Naive thymus-derived CD4-positive, alpha-beta T cell (primary cell): ENCODE results near the gene CTSV. TPM values are rescaled to one million over a fixed set of nuclear protein-coding genes. Genes with fewer than 3 reads are reported as not detected.
"Not testable (repeated sequence)": the region's sequence is repeated elsewhere in the genome, so short reads cannot be mapped to it uniquely, and the experiment has no call there.

ENCODE experiments used
- ATAC-seq: fragments of 150-1000 bp; cut with Tn5 transposase; 2 replicates; pipeline ENCODE4 v1.10.0; 2021; ENCODE audit warnings: mild to moderate bottlenecking, moderate library complexity
- CTCF ChIA-PET: fragments of 350-600 bp; sonication (Branson Sonifier 250); formaldehyde crosslinking; loops from one replicate; lab custom pipeline; 2021; ENCODE audit warnings: antibody characterized with exemption; lab: Charles Lee
- POLR2A ChIA-PET: fragments of 350-600 bp; sonication (Branson Sonifier 250); formaldehyde crosslinking; loops from one replicate; lab custom pipeline; 2021; ENCODE audit warnings: antibody characterized with exemption, inconsistent platforms; lab: Charles Lee
- DNase-seq, 9 donors: peaks; one replicate each; pipeline versions ENCODE4 v3.0.0 to v3.0.0-alpha.2; 2020 to 2022; ENCODE audit warnings: mixed read lengths in 1 of 9
- H3K27ac ChIP-seq: one replicate; pipeline ENCODE4 v1.7.0; 2013; ENCODE audit warnings: mild to moderate bottlenecking, low read depth, low read length, moderate library complexity
- H3K27me3 ChIP-seq, 2 donors: one replicate each; pipeline ENCODE4 v1.7.0; 2013; ENCODE audit warnings: low read length in 2 of 2, mild to moderate bottlenecking in 2 of 2, moderate library complexity in 2 of 2; ENCODE audit not compliant: control insufficient read depth in 2 of 2, insufficient read depth in 2 of 2
- H3K36me3 ChIP-seq, 3 experiments: 1 replicate in 2 of 3; 2 replicates in 1 of 3; pipeline ENCODE4 v1.7.0; 2013; ENCODE audit warnings: low read length in 3 of 3, mild to moderate bottlenecking in 3 of 3, moderate library complexity in 1 of 3; ENCODE audit not compliant: insufficient read depth in 3 of 3, control insufficient read depth in 2 of 3
- H3K4me1 ChIP-seq, 2 donors: one replicate each; pipeline ENCODE4 v1.7.0; 2013; ENCODE audit warnings: low read length in 2 of 2, mild to moderate bottlenecking in 2 of 2, moderate library complexity in 1 of 2; ENCODE audit not compliant: control insufficient read depth in 2 of 2, insufficient read depth in 2 of 2
- H3K4me3 ChIP-seq: 2 replicates; pipeline ENCODE4 v1.7.0; 2013; ENCODE audit warnings: mild to moderate bottlenecking, low read length
- H3K9me3 ChIP-seq, 3 experiments: 1 replicate in 2 of 3; 2 replicates in 1 of 3; pipeline ENCODE4 v1.7.0; 2013; ENCODE audit warnings: low read length in 3 of 3; ENCODE audit not compliant: control insufficient read depth in 2 of 3
- H3K27ac Mint-ChIP-seq, 9 donors: one replicate each; pipeline ENCODE4 v1.8.0; 2020 to 2022; ENCODE audit warnings: mixed read lengths in 9 of 9, mild to moderate bottlenecking in 8 of 9, moderate library complexity in 5 of 9, inconsistent platforms in 2 of 9
- H3K27me3 Mint-ChIP-seq, 5 donors: one replicate each; pipeline ENCODE4 v1.8.0; 2021 to 2022; ENCODE audit warnings: mixed read lengths in 5 of 5, mild to moderate bottlenecking in 1 of 5
- H3K36me3 Mint-ChIP-seq, 5 donors: one replicate each; pipeline ENCODE4 v1.8.0; 2020 to 2022; ENCODE audit warnings: mixed read lengths in 5 of 5, mild to moderate bottlenecking in 3 of 5, inconsistent platforms in 1 of 5
- H3K4me1 Mint-ChIP-seq, 7 donors: one replicate each; pipeline ENCODE4 v1.8.0; 2020 to 2022; ENCODE audit warnings: mixed read lengths in 7 of 7, mild to moderate bottlenecking in 3 of 7, inconsistent platforms in 1 of 7
- H3K4me3 Mint-ChIP-seq, 10 donors: one replicate each; pipeline ENCODE4 v1.8.0; 2020 to 2022; ENCODE audit warnings: mild to moderate bottlenecking in 10 of 10, mixed read lengths in 10 of 10, moderate library complexity in 6 of 10, inconsistent platforms in 2 of 10
- H3K9me3 Mint-ChIP-seq, 11 donors: one replicate each; pipeline ENCODE4 v1.8.0; 2020 to 2022; ENCODE audit warnings: mixed read lengths in 11 of 11, mild to moderate bottlenecking in 4 of 11, inconsistent platforms in 1 of 11, moderate library complexity in 1 of 11
- intact Hi-C, 2 donors: fragments of 100-400 bp; cut with micrococcal nuclease; formaldehyde crosslinking; loops; one replicate each; pipeline ENCODE4 v1.15.1; 2023
- polyA plus RNA-seq, 2 donors: library from polyadenylated mRNA; unstranded; fragments of 300-500 nt; fragmentation: Illumina TruSeq; gene quantifications; one replicate each; pipeline ENCODE4 v1.2.3, GENCODE V29; 2021
- total RNA-seq, 6 experiments: library from RNA in 5 of 6; stranded (reverse) in 5 of 6; gene quantifications; 1 replicate in 5 of 6; 2 replicates in 1 of 6; pipeline ENCODE4 v1.2.3 and lab custom pipeline; 2021 to 2026

CTSV gene
- total and polyA plus RNA-seq, 7 experiments from 2014 or later = 0.21 to 0.24 TPM; not detected in 5

DNA sequence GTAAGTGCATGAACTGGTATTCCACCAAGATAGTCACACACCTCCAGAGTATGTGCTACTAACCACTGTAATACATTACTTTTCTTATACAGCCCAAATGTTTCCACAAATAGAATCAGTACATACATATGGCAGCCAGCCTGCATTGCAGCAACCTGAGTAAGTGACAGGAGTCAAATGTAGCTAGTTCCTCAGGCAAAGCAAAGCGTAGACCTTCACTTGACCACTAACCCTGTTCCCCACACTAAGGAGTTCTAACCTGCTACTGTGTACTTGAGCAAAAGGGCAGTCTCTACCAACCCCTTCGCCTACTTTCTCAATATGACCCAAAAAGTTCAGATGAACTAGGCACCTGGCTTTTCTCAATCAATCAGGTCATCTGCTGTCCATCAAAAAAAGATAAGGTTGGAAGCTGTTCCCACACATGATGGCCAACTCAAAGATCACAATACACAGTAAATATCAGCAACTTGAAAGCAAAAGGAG is 44.4 kb downstream of the CTSV start:
- H3K4me3 ChIP-seq, H3K9me3 Mint-ChIP-seq, ATAC-seq, H3K9me3 ChIP-seq, H3K27me3 Mint-ChIP-seq, H3K36me3 Mint-ChIP-seq, H3K36me3 ChIP-seq, H3K27me3 ChIP-seq, CTCF ChIA-PET, H3K4me1 ChIP-seq, H3K27ac Mint-ChIP-seq, intact Hi-C loops, DNase-seq, H3K27ac ChIP-seq, H3K4me3 Mint-ChIP-seq, POLR2A ChIA-PET: not testable (repeated sequence)
- H3K4me1 Mint-ChIP-seq = peaks cover 12 to 41% (median 30%) of the 10 kb centered on the region in 7 donors

DNA sequence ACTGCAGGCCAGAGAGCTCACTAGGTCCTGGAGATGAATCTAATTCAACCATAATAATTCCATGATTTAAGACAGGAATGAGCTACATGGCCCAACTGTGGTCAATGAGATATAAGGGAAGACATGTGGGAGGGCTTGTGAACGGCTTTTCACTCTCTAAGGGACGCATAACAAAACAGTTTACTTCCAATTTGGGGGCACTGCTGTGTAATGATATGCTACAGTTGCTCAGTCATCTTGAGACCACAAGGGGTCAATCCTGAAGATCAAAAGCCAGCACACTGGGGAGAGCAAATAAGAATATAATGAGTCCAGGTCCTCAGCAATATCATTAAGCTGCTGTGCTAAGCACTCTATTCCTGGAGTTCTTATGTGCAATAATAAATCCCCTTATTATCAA is 46.6 kb downstream of the CTSV start:
- intact Hi-C loops, H3K36me3 Mint-ChIP-seq, ATAC-seq, POLR2A ChIA-PET, H3K27ac Mint-ChIP-seq, H3K27me3 ChIP-seq, H3K9me3 Mint-ChIP-seq, H3K9me3 ChIP-seq, H3K4me1 ChIP-seq, H3K27ac ChIP-seq, CTCF ChIA-PET, H3K36me3 ChIP-seq, H3K4me3 ChIP-seq, DNase-seq, H3K27me3 Mint-ChIP-seq, H3K4me3 Mint-ChIP-seq: not testable (repeated sequence)
- H3K4me1 Mint-ChIP-seq = peaks cover 12 to 38% (median 25%) of the 10 kb centered on the region in 7 donors

DNA sequence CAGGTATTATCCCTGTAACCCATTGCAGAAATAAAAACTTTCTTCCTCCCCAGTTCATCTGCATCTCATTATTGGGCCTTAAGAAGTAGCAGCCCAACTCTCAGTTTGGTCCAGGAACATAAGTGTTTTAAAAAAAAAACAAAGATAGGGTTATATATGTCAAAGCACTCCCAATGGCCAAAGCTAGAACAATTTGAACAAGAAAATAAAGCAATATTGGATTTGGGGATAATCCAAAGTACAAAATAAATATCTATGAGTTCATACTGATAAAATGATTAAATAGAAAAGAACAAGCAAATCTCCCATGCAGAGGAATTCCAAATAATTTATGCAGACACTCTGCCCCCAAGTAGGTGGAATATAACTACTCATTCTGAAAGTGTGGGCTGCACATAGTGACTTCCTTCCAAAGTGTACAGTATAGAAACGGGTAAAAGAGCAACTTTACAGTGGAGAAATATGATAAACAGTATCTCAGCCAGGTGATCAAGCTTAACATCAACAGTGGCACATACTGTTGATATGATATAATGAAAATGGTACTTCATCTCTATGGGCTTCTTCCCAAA is 49.1 kb downstream of the CTSV start:
- H3K9me3 Mint-ChIP-seq, H3K36me3 ChIP-seq, ATAC-seq: not testable (repeated sequence)

DNA sequence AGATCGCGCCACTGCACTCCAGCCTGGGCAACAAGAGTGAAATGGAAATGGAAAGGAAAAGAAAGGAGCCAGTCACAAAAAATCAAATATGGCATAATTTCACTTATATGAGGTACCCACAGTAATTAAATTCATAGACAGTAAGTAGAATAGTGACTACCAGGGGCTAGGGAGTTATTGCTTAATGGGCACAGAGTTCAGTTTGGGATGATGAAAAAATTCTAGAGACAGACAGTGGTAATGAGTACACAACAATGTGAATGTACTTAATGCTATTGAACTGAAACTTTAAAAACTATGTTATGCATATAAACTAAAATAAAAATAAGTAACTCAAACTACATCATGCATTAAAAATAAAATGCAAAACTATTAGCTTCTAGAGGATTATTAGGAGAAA is 54.1 kb downstream of the CTSV start:
- Mint-ChIP-seq H3K36me3 (peaks cover 0 to 11% (median 1%) of the 10 kb centered on the region in 5 donors), H3K4me1 (peaks cover 8 to 41% (median 14%) of the 10 kb centered on the region in 7 donors)
- H3K4me3 ChIP-seq, H3K9me3 ChIP-seq, H3K27ac Mint-ChIP-seq, H3K4me1 ChIP-seq, H3K27me3 ChIP-seq, H3K27ac ChIP-seq, DNase-seq, intact Hi-C loops, CTCF ChIA-PET, POLR2A ChIA-PET, H3K4me3 Mint-ChIP-seq, H3K27me3 Mint-ChIP-seq, ATAC-seq, H3K36me3 ChIP-seq, H3K9me3 Mint-ChIP-seq: not testable (repeated sequence)

More for the DNA sequence above, 49.1 kb downstream of the CTSV start:
- H3K36me3 Mint-ChIP-seq, H3K9me3 ChIP-seq, CTCF ChIA-PET, H3K27me3 Mint-ChIP-seq, H3K27me3 ChIP-seq, intact Hi-C loops, DNase-seq, H3K4me3 ChIP-seq, H3K27ac ChIP-seq, H3K4me1 ChIP-seq, POLR2A ChIA-PET: not testable (repeated sequence)
- Mint-ChIP-seq H3K4me3 (peak overlapping the region in 2 of 10 donors; percentile 6 to 18), H3K4me1 (peaks cover 16 to 39% (median 27%) of the 10 kb centered on the region in 7 donors), H3K27ac (peak overlapping the region in 1 of 9 donors; percentile 20)

DNA sequence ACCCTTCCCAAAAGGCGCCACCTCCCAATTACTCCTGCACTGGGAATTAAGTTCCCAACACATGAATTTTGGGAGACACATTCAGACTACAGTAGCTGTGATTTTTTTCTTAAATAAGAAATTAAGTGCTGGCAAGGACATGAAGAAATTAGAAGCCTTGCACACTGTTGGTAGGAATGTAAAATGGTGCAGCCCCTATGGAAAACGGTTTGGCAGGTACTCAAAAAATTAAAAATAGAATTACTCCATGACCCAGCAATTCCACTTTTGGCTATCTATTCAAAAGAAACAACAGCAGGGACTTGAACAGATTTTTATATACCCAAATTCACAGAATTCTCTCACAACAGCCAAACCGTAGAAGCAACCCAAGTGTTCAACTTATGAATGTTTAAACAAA is 54.8 kb downstream of the CTSV start:
- H3K27ac ChIP-seq, H3K4me1 ChIP-seq, POLR2A ChIA-PET, H3K4me3 ChIP-seq, H3K9me3 ChIP-seq, H3K9me3 Mint-ChIP-seq, H3K27me3 Mint-ChIP-seq, DNase-seq, CTCF ChIA-PET, H3K36me3 ChIP-seq, H3K4me3 Mint-ChIP-seq, H3K27me3 ChIP-seq, intact Hi-C loops, ATAC-seq, H3K27ac Mint-ChIP-seq: not testable (repeated sequence)
- H3K36me3 Mint-ChIP-seq = peaks cover 0 to 11% (median 1%) of the 10 kb centered on the region in 5 donors
- peaks cover 5 to 38% (median 11%) of the 10 kb centered on the region in 7 donors for H3K4me1 Mint-ChIP-seq

DNA sequence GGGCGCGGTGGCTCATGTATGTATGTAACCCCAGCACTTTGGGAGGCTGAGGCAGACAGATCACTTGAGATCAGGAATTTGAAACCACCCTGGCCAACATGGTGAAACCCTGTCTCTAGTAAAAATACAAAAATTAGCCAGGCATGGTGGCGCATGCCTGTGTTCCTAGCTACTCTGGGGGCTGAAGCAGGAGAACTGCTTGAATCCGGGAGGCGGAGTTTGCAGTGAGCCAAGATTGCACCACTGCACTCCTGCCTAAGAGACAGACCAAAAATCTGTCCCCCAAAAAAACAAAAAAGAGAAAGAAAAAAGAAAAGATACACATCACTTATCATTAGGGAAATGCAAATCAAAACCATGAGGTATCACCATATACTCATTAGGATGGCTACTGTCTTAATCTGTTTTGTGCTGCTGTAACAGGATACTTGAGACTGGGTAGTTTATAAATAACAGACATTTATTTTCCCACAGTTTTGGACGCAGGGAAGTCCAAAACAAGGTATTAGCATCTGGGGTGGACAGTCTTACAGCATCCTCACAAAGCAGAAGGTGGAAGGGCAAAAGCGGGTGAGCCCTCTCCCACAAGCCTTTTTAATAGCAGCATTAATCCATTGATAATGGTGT is 55.3 kb downstream of the CTSV start:
- H3K9me3 ChIP-seq, H3K27me3 ChIP-seq, H3K9me3 Mint-ChIP-seq, H3K27me3 Mint-ChIP-seq, CTCF ChIA-PET, DNase-seq, H3K27ac Mint-ChIP-seq, POLR2A ChIA-PET, H3K4me3 ChIP-seq, H3K4me3 Mint-ChIP-seq, H3K27ac ChIP-seq, intact Hi-C loops, ATAC-seq, H3K4me1 ChIP-seq, H3K36me3 ChIP-seq: not testable (repeated sequence)
- peaks cover 4 to 36% (median 11%) of the 10 kb centered on the region in 7 donors for H3K4me1 Mint-ChIP-seq
- peaks cover 0 to 10% (median 1%) of the 10 kb centered on the region in 5 donors for H3K36me3 Mint-ChIP-seq
